ENCODE results near the gene SLC10A7.
A peak's percentile ranks its signal among the peaks of the same experiment; 100 is the strongest.

SLC10A7 gene

DNA sequence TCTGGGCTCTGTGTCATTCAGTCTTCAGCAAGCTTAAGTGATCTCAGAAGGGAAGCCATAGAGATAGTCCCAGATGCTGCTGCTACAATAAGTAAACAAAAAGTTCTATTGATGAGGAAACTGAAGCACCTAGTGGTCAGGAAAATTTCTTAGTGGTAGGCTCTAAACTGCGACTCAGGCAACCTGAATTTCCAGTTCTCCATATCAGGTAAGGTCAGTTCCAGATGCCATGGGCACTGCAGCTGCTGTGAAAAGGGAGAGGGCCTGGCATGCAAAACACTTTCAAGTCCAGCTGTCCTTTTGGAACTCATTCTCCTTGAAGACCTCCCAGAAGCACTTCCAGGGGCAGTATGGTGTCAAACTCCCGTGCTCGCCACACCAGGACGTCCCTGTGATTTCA is 261.2 kb downstream of the SLC10A7 start:
- no peak for DNase-seq (ENCODE audit: low read depth in 3 of 3)

- DNase-seq (ENCODE audit: low read depth in 3 of 3) = no peak
Observed at GRCh38 chr4:146257511-146257910, 264.2 kb downstream of the SLC10A7 start.

GRCh38 chr4:146256328-146256727 is 265.4 kb downstream of the SLC10A7 start:
- no peak for DNase-seq (ENCODE audit: low read depth in 3 of 3)

DNA sequence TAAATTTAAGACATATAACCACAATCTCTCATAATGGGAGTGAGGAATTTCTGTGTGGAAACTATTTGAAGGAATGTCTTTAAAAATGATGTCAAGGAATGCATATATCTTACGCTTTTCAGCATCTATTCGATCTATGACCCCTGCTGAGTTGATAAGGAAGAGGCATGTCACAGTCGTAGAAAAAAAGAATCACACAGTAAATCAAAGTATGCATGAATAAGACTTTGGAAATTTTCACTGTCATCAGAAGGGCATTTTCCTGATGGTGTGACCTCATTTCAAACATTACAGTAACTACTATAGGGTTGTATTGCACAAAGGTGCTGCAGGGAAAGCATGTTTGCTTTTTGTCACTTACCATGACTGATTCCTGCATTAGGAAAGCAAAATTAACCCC is 265.9 kb downstream of the SLC10A7 start:
- no peak for DNase-seq (ENCODE audit: low read depth in 3 of 3)

- DNase-seq (ENCODE audit: low read depth in 3 of 3) = no peak
Observed at GRCh38 chr4:146255463-146255862, 266.3 kb downstream of the SLC10A7 start.

DNA sequence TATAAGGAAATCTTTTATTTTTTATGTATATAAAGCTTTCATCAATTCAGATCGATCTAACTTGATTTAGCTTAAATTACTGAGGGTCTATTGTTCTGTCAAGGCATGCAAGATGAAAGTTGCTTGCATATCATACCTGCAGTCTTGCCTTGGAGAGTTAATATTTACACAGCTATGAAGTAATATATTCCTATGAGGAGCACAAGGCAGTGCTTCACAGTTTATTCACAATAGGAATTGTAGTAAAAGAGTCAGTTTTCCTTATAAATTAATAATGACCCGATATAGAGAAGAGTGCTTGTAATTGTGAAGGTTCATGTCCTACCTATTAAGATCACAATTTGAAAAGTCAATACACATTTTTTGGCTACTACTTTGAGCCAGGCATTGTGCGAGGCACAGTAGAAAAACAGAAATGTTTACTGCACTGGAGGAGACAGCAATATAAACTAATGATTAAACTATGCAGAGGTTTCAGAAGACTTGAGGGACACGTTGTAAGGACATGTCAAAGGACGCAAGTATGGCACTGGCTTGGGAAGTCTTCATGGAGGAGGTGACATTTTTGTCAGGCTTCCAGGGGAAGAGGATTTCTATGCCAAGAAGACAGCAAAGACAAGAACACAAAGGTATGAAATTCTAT is 268.6 kb downstream of the SLC10A7 start:
- no peak for DNase-seq (ENCODE audit: low read depth in 3 of 3)

- DNase-seq (ENCODE audit: low read depth in 3 of 3) = no peak
Observed at GRCh38 chr4:146247356-146247755, 274.4 kb downstream of the SLC10A7 start.

DNA sequence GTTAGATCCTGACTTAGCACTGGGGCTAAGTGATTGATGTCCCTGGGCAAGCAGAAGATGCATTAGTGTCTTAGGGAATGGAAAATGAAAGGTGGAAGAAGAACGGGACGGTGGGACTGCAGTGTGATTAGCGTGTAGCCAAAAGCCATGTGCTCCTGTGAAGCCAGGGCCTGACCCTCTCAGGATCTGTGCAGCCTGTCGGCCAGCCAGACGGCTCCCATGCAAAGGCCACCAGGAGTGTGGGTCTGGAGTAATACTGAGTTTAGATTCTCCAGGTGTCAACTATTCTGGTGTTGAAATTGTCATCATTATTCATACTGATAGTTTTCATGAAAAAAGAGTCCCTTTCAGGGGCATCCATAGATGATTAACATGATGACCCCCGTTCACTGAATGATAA is 275.4 kb downstream of the SLC10A7 start:
- no peak for DNase-seq (ENCODE audit: low read depth in 3 of 3)

DNA sequence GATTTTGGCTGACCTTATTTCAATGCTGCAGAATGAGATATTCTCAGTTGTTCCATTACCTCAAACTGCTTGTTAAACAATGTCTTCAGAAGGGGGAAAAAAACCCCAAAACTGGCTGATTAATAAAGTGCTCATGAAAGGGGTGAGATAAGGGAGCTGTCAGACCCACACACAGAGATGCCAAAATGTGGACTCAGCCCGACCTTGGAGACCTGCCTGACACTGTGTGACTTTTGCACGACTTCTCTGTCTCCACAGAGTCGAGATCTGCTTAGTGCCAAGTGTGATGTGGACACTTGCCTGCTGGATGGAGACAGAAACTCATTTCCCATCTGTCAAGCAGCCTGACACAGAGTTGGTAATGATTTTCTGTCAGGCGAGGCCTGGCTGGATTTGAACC is 275.9 kb downstream of the SLC10A7 start:
- no peak for DNase-seq (ENCODE audit: low read depth in 3 of 3)

- no peak for DNase-seq (ENCODE audit: low read depth in 3 of 3)
Observed at GRCh38 chr4:146245246-146245645, 276.5 kb downstream of the SLC10A7 start.

GRCh38 chr4:146244496-146244895 is 277.2 kb downstream of the SLC10A7 start:
- DNase-seq (ENCODE audit: low read depth in 3 of 3) = no peak

- DNase-seq (ENCODE audit: low read depth in 3 of 3) = no peak
Observed at GRCh38 chr4:146243883-146244277, 277.9 kb downstream of the SLC10A7 start.

- peak; percentile 21 to 74 (median 70) for DNase-seq (ENCODE audit: low read depth in 3 of 3)
Observed at GRCh38 chr4:146243141-146243882, 278.4 kb downstream of the SLC10A7 start.

DNA sequence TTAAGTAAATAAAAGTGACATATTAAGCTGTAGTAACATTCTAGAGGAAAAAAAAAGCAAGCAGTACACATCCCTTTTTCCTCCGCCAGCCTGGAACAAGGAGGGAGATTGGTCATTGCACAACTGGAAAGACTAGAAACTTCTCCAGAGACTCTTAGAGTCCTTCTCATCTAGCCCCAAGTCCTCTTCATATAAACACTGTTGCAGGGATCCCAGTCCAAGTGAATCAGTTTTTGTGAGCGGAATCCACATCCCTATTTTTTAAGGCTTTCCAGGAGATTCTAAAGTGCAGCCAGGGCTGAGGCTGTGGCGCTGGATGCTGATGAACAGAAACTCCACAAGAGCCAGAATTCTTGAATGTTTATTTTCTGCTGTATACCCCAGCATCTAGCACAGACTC is 283.6 kb downstream of the SLC10A7 start:
- DNase-seq (ENCODE audit: low read depth in 3 of 3) = no peak

DNA sequence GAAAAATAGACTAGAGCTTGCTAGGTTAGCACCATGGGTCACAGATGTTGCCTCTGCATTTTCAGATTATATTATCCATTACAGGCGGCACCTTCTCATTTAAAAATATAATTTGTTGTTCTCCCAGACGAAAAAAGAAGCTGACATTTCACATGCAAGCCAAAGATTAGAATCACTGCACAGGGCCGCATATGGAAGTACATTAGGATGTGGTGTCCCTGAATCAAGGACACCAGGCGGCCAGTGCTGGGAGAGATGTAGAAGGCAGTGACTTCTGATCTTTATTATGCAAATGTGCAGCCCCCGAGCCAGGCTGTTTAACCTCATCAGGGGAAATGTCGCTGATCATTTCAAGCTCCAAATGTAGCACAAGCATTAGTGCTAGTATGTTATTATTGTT is 284.6 kb downstream of the SLC10A7 start:
- no peak for DNase-seq (ENCODE audit: low read depth in 3 of 3)

DNA sequence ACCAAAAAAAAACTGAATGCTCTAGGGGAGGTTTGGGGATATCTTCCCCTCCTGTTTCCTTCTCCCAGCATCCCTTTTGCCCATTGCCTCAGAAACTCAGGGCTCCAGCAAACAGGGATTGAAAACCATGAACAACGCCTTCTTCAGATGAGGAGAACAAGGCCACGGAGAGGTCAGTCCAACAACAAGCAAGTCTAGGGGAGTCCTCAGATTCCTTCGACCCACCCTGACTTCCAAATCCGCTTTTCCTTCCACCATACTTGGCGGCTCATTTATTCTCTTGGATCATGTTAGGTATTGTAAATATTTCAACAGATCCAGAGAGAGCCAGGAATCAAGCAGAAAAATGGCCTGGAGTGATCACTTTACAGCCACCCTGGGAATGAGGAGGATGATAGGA is 285.5 kb downstream of the SLC10A7 start:
- DNase-seq (ENCODE audit: low read depth in 3 of 3) = no peak

- no peak for DNase-seq (ENCODE audit: low read depth in 3 of 3)
Observed at GRCh38 chr4:146235654-146236177, 286.0 kb downstream of the SLC10A7 start.

GRCh38 chr4:146232131-146232722 is 289.5 kb downstream of the SLC10A7 start:
- DNase-seq (ENCODE audit: low read depth in 3 of 3) = no peak

DNA sequence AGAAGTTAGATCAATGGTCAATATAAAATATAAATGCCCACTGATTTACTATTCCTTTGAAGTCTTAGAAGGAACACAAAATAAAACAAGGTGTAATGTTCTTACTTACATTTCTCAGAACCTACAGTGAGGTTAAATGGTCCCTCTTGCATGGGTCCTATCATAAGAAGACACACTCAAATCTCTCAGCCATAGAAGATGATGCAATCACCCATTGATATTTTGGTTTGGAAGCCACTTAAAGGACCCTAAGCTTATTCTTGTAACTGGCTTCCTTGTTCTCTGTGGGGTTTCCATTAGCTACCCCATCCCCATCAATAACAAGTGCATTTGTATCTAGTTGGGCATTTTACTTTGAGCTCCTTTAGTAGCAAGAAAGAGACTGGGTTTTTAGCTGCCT is 292.3 kb downstream of the SLC10A7 start:
- DNase-seq (ENCODE audit: low read depth in 3 of 3) = no peak

DNA sequence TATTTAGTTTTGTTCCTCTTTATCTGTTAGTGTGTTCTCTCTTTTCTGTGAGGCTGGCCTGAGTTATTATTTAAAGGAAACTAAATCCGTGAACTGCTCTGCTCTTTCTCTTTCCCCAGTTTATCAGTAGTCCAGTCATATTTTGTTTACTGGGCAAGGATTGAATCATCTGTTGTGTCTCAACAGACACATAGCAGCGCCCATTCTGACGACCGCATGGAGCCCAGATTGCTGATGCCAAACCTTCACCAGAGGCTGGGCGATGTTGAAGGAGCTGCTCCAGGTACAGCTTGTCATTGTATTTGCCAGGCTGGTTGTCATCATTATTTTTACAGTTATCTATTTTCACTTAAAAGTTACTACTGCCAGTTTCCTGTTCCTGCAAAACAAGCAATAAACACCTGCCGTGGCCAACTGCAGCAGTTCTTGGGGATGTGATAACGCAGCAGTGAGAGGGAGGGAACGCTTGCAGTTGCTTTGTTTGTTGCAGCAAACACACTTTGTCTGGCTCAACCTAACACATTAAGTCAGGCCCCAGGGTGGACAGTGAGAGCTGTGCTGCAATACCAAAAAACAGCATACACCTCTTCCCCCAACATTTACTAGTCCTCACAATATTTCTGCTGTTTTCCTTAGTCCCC is 297.3 kb downstream of the SLC10A7 start:
- DNase-seq (ENCODE audit: low read depth in 3 of 3) = no peak

GRCh38 chr4:146222313-146222712 is 299.4 kb downstream of the SLC10A7 start:
- DNase-seq (ENCODE audit: low read depth in 3 of 3) = no peak

GRCh38 chr4:146214238-146214637 is 307.5 kb downstream of the SLC10A7 start, which contains the start of gene REELD1:
Gene REELD1 (plus strand): TSS chr4:146214538. CDS start chr4:146216953, 2,415 bp downstream.
- DNase-seq (ENCODE audit: low read depth in 3 of 3) = no peak

Measured in stimulated activated CD4-positive, alpha-beta T cell treated with anti-CD3 and anti-CD28 coated beads, TNF-alpha, amount 100 ng/mL, for 48 hours (primary cell).